Measurements from ENCODE around the gene LCORL. TPM values are rescaled to one million over a fixed set of nuclear protein-coding genes. Genes with fewer than 3 reads are reported as not detected.

The LCORL gene
- total and polyA plus RNA-seq, 2 experiments from 2014 or later, result 21.0 to 28.7 TPM

DNA sequence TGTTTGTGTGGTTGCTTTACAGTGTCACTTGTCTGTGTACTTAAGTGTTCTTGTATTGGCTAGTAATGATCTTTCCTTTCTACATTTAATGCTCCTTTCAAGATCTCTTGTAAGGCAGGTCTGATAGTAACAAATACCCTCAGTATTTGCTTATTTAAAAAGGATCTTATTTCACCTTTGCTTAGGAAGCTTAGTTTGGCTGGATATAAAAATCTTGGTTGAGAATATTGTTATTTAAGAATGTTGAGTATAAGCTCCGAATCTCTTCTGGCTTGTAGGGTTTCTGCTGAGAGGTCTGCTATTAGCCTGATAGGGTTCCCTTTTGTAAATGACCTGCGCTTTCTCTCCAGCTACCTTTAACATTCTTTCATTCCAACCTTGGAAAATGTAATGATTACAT, 35.7 kb downstream of the LCORL start:
- Histone ChIP-seq H3K4me1 (ENCODE audit: insufficient read depth) (no peaks in the 10 kb centered on the region), H3K36me3 (ENCODE audit: insufficient read depth) (0 out of 2 replicates have a peak, but pooled peaks cover 11% of the 10 kb centered on the region), H3F3A (replicated peaks; ENCODE audit: low read depth) (no peaks in the 10 kb centered on the region), H4K20me1 (replicated peaks; ENCODE audit: insufficient read depth) (no peaks in the 10 kb centered on the region), H3K4me2 (no peak overlapping the region), H2AFZ (no peak overlapping the region), H3K27me3 (ENCODE audit: insufficient read depth) (no peaks in the 10 kb centered on the region), H3K27ac (ENCODE audit: low read depth) (no peak overlapping the region), H3K4me3 (no peak overlapping the region), H3K9me2 (ENCODE audit: insufficient read depth) (peaks cover 7% of the 10 kb centered on the region; the same call in 1 of the 2 replicates), H3K79me2 (replicated peaks; ENCODE audit: insufficient read depth) (peaks cover 19% of the 10 kb centered on the region)
- Mint-ChIP-seq H3K9me3 (peaks cover 57% of the 10 kb centered on the region; the same call in 2 of the 3 replicates), H3K36me3 (ENCODE audit: low read depth) (peaks cover 63% of the 10 kb centered on the region), H3K4me1 (no peaks in the 10 kb centered on the region), H3K4me3 (no peak overlapping the region), H3K27me3 (ENCODE audit: insufficient read depth, low read depth, poor library complexity) (peaks cover 6% of the 10 kb centered on the region), H3K27ac (no peak overlapping the region)
- no peak for ATAC-seq
- TF ChIP-seq STAT1 (IDR thresholded peaks at IDR 0.05; ENCODE audit: unreplicated experiment), result no peak
- no peak for TF ChIP-seq EZH2 (IDR thresholded peaks at IDR 0.05; ENCODE audit: low read depth, unreplicated experiment)
- TF ChIP-seq, protein P1, sequence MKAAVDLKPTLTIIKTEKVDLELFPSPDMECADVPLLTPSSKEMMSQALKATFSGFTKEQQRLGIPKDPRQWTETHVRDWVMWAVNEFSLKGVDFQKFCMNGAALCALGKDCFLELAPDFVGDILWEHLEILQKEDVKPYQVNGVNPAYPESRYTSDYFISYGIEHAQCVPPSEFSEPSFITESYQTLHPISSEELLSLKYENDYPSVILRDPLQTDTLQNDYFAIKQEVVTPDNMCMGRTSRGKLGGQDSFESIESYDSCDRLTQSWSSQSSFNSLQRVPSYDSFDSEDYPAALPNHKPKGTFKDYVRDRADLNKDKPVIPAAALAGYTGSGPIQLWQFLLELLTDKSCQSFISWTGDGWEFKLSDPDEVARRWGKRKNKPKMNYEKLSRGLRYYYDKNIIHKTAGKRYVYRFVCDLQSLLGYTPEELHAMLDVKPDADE (IDR thresholded peaks at IDR 0.05), result no peak
- no peak for TF ChIP-seq JUNB (IDR thresholded peaks at IDR 0.05; ENCODE audit: unreplicated experiment)
- TF ChIP-seq ZNF114 (CRISPR knock-in tag; IDR thresholded peaks at IDR 0.05), result no peak
- TF ChIP-seq ZNF331 (CRISPR knock-in tag; IDR thresholded peaks at IDR 0.05; ENCODE audit: low read depth), result no peak
- TF ChIP-seq, protein P2, sequence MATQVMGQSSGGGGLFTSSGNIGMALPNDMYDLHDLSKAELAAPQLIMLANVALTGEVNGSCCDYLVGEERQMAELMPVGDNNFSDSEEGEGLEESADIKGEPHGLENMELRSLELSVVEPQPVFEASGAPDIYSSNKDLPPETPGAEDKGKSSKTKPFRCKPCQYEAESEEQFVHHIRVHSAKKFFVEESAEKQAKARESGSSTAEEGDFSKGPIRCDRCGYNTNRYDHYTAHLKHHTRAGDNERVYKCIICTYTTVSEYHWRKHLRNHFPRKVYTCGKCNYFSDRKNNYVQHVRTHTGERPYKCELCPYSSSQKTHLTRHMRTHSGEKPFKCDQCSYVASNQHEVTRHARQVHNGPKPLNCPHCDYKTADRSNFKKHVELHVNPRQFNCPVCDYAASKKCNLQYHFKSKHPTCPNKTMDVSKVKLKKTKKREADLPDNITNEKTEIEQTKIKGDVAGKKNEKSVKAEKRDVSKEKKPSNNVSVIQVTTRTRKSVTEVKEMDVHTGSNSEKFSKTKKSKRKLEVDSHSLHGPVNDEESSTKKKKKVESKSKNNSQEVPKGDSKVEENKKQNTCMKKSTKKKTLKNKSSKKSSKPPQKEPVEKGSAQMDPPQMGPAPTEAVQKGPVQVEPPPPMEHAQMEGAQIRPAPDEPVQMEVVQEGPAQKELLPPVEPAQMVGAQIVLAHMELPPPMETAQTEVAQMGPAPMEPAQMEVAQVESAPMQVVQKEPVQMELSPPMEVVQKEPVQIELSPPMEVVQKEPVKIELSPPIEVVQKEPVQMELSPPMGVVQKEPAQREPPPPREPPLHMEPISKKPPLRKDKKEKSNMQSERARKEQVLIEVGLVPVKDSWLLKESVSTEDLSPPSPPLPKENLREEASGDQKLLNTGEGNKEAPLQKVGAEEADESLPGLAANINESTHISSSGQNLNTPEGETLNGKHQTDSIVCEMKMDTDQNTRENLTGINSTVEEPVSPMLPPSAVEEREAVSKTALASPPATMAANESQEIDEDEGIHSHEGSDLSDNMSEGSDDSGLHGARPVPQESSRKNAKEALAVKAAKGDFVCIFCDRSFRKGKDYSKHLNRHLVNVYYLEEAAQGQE (IDR thresholded peaks at IDR 0.05; ENCODE audit: unreplicated experiment), result no peak
- TF ChIP-seq, protein P3, sequence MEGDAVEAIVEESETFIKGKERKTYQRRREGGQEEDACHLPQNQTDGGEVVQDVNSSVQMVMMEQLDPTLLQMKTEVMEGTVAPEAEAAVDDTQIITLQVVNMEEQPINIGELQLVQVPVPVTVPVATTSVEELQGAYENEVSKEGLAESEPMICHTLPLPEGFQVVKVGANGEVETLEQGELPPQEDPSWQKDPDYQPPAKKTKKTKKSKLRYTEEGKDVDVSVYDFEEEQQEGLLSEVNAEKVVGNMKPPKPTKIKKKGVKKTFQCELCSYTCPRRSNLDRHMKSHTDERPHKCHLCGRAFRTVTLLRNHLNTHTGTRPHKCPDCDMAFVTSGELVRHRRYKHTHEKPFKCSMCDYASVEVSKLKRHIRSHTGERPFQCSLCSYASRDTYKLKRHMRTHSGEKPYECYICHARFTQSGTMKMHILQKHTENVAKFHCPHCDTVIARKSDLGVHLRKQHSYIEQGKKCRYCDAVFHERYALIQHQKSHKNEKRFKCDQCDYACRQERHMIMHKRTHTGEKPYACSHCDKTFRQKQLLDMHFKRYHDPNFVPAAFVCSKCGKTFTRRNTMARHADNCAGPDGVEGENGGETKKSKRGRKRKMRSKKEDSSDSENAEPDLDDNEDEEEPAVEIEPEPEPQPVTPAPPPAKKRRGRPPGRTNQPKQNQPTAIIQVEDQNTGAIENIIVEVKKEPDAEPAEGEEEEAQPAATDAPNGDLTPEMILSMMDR (conservative IDR thresholded peaks at IDR 0.05; ENCODE audit: low read depth in 2 of 2), result no peak
- no peak for TF ChIP-seq NANOG (IDR thresholded peaks at IDR 0.05; ENCODE audit: borderline replicate concordance)
- TF ChIP-seq CREB1 (CRISPR knock-in tag; IDR thresholded peaks at IDR 0.05; ENCODE audit: low read depth), result no peak
- no peak for TF ChIP-seq EZH2phosphoT487 (IDR thresholded peaks at IDR 0.05; ENCODE audit: unreplicated experiment)
- TF ChIP-seq, protein P4, sequence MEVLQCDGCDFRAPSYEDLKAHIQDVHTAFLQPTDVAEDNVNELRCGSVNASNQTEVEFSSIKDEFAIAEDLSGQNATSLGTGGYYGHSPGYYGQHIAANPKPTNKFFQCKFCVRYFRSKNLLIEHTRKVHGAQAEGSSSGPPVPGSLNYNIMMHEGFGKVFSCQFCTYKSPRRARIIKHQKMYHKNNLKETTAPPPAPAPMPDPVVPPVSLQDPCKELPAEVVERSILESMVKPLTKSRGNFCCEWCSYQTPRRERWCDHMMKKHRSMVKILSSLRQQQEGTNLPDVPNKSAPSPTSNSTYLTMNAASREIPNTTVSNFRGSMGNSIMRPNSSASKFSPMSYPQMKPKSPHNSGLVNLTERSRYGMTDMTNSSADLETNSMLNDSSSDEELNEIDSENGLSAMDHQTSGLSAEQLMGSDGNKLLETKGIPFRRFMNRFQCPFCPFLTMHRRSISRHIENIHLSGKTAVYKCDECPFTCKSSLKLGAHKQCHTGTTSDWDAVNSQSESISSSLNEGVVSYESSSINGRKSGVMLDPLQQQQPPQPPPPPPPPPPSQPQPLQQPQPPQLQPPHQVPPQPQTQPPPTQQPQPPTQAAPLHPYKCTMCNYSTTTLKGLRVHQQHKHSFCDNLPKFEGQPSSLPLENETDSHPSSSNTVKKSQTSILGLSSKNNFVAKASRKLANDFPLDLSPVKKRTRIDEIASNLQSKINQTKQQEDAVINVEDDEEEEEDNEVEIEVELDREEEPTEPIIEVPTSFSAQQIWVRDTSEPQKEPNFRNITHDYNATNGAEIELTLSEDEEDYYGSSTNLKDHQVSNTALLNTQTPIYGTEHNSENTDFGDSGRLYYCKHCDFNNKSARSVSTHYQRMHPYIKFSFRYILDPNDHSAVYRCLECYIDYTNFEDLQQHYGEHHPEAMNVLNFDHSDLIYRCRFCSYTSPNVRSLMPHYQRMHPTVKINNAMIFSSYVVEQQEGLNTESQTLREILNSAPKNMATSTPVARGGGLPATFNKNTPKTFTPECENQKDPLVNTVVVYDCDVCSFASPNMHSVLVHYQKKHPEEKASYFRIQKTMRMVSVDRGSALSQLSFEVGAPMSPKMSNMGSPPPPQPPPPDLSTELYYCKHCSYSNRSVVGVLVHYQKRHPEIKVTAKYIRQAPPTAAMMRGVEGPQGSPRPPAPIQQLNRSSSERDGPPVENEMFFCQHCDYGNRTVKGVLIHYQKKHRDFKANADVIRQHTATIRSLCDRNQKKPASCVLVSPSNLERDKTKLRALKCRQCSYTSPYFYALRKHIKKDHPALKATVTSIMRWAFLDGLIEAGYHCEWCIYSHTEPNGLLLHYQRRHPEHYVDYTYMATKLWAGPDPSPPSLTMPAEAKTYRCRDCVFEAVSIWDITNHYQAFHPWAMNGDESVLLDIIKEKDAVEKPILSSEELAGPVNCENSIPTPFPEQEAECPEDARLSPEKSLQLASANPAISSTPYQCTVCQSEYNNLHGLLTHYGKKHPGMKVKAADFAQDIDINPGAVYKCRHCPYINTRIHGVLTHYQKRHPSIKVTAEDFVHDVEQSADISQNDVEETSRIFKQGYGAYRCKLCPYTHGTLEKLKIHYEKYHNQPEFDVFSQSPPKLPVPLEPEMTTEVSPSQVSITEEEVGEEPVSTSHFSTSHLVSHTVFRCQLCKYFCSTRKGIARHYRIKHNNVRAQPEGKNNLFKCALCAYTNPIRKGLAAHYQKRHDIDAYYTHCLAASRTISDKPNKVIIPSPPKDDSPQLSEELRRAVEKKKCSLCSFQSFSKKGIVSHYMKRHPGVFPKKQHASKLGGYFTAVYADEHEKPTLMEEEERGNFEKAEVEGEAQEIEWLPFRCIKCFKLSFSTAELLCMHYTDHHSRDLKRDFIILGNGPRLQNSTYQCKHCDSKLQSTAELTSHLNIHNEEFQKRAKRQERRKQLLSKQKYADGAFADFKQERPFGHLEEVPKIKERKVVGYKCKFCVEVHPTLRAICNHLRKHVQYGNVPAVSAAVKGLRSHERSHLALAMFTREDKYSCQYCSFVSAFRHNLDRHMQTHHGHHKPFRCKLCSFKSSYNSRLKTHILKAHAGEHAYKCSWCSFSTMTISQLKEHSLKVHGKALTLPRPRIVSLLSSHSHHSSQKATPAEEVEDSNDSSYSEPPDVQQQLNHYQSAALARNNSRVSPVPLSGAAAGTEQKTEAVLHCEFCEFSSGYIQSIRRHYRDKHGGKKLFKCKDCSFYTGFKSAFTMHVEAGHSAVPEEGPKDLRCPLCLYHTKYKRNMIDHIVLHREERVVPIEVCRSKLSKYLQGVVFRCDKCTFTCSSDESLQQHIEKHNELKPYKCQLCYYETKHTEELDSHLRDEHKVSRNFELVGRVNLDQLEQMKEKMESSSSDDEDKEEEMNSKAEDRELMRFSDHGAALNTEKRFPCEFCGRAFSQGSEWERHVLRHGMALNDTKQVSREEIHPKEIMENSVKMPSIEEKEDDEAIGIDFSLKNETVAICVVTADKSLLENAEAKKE (CRISPR knock-in tag; IDR thresholded peaks at IDR 0.05), result no peak
- no peak for TF ChIP-seq POLR2AphosphoS5 (IDR thresholded peaks at IDR 0.05; ENCODE audit: low read depth)
- no peak for DNase-seq (ENCODE audit: low spot score)
